HL-60/S4 treated with phorbol 12-myristate 13-acetate at 8.2 ng/mL for 4 days and 3 days (cell line): ENCODE results near the gene ARHGEF11.

Experiments used
- in situ Hi-C: fragments of 300-500 bp; cut with MboI; formaldehyde crosslinking; loops from 2 replicates; pipeline ENCODE4 v1.15.0; 2022; ENCODE audit warnings: low sequenced_read_pairs

Gene ARHGEF11

GRCh38 chr1:156914440-156914856 lies 131.1 kb downstream of the ARHGEF11 start:
- in situ Hi-C loops = no loop called here

- in situ Hi-C loops = no loop called here
These were observed 131.6 kb downstream of the ARHGEF11 start for GRCh38 chr1:156913809-156914387.

- in situ Hi-C loops = no loop called here
These were observed 132.4 kb downstream of the ARHGEF11 start for GRCh38 chr1:156912861-156913808.

GRCh38 chr1:156912310-156912709 lies 133.2 kb downstream of the ARHGEF11 start:
- in situ Hi-C loops = no loop called here

GRCh38 chr1:156911577-156912298 lies 133.8 kb downstream of the ARHGEF11 start:
- in situ Hi-C loops = no loop called here

- in situ Hi-C loops = no loop called here
These were observed 135.2 kb downstream of the ARHGEF11 start for GRCh38 chr1:156910309-156910782.

- in situ Hi-C loops = no loop called here
These were observed 135.9 kb downstream of the ARHGEF11 start for GRCh38 chr1:156909671-156910070.

- in situ Hi-C loops = no loop called here
These were observed 136.6 kb downstream of the ARHGEF11 start for GRCh38 chr1:156908955-156909354.

GRCh38 chr1:156908541-156908940 lies 137.0 kb downstream of the ARHGEF11 start:
- in situ Hi-C loops = no loop called here

- in situ Hi-C loops = no loop called here
These were observed 139.2 kb downstream of the ARHGEF11 start for GRCh38 chr1:156906206-156906906.

- in situ Hi-C loops = no loop called here
These were observed 139.9 kb downstream of the ARHGEF11 start for GRCh38 chr1:156905651-156906050.

- in situ Hi-C loops = no loop called here
These were observed 140.4 kb downstream of the ARHGEF11 start for GRCh38 chr1:156905176-156905575.

GRCh38 chr1:156904187-156904959 lies 141.2 kb downstream of the ARHGEF11 start:
- in situ Hi-C loops = no loop called here

GRCh38 chr1:156903328-156904091 lies 142.0 kb downstream of the ARHGEF11 start:
- in situ Hi-C loops = no loop called here

GRCh38 chr1:156901966-156902915 lies 143.3 kb downstream of the ARHGEF11 start:
- in situ Hi-C loops = no loop called here

- in situ Hi-C loops = no loop called here
These were observed 144.0 kb downstream of the ARHGEF11 start for GRCh38 chr1:156901590-156901900.

GRCh38 chr1:156900896-156901589 lies 144.5 kb downstream of the ARHGEF11 start:
- in situ Hi-C loops = no loop called here
